GM19025 (cell line): Measurements from ENCODE around the gene RIOK1.
"Not testable (repeated sequence)": the region's sequence is repeated elsewhere in the genome, so short reads cannot be mapped to it uniquely, and the experiment has no call there.

ENCODE experiments used
- ATAC-seq: cut with Tn5 transposase; IDR thresholded peaks from one replicate; pipeline ENCODE4 v1.9.1; 2021; ENCODE audit warnings: mild to moderate bottlenecking, low read depth, moderate library complexity; ENCODE audit not compliant: unreplicated experiment

Gene RIOK1

DNA sequence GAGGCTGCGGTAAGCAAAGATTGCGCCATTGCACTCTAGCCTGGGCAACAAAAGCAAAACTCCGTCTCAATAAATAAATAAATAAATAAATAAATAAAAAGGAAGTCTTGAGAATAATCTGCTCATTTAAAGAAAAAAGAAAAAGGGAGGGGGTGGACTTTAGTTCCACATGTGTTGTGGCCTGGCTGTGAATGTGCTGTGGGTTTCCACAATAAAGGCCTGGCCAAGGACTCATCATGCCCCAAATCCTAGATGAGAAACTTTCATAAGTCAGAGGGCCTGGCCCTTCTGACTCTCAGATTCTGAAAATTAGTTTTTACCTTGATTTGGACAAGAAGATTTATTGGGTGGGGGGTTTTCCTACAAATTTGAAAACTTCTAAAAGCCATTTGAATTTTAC, 48.4 kb downstream of the RIOK1 start:
- ATAC-seq: no peak

DNA sequence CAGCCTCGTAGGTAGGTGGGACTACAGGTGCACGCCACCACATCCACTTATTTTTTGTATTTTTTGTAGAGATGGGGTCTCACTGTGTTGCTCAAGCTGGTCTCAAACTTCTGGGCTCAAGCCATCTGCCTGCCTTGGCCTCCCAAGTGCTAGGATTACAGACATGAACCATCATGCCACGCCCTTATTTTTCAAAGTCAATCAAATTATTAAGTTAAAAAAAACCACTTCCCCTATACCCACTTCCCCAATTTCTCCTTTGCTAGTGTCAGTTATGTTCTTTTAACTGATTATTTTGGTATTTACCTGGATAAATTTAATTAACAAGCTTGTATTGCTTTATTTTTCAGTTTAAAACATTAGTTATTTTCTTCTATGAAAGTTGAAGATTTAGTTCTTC, 49.6 kb downstream of the RIOK1 start:
- no peak for ATAC-seq

DNA sequence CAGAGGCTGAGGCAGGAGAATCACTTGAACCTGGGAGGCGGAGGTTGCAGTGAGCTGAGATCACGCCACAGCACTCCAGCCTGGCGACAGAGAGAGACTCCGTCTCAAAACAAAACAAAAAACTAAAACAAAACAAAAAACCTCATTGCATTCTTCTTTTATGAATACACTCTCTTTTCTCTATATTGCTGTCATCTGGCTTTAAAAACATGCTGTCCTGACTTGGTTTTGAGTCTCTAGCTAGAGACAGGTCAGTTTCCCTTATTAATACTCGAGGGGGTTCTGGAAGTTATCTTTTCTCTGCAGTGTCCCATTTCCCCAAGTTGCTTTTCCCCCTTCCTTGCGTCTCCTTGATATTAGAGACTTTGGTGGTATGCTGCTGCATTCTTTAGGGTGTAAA, 50.9 kb downstream of the RIOK1 start:
- ATAC-seq: no peak

DNA sequence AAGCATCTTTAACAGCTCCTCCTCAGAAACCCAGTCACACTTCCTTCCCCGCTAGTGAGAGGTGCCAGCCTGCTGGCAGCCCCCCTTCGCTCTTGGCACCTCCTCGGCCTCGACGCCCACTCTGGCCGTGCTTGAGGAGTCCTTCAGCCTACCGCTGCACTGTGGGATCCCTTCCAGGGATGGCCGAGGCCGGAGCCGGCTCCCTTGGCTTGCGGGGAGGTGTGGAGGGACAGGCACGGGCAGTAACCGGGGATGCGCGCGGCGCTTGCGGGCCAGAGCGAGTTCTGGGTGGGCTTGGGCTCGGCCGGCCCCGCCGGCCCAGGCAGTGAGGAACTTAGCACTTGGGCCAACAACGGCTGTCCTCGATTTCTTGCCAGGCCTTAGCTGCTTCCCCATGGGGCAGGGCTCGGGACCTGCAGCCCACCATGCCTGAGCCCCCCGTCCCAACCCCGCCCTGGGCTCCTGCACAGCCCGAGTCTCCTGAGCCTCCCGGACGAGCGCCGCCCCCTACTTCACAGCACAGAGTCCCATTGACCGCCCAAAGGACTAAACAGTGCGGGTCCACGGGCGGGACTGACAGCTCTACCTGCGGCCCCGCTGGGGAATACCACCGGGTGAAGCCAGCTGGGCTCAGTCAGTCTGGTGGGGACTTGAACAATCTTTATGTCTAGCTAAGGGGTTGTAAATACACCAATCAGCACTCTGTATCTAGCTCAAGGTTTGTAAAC, 51.6 kb downstream of the RIOK1 start:
- no peak for ATAC-seq

DNA sequence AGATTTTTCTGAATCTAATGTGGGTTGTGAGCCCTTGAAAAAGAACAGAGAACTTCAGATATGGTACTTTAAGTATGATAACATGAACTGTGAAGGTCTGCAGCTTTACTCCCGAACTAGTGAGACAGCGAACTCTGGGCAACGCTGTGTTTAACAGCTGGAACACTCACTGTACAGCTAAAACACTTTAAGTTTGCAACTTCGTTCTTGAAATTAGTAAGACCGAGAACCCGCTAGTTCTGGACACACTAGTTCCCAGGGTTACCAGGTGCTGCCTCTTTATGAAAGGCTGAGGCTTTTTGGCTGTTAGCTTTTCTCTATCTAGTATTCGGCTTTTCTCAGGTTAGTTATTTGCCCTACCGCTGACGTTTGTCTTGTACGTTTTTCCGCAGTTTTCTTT, 52.9 kb downstream of the RIOK1 start:
- no peak for ATAC-seq

DNA sequence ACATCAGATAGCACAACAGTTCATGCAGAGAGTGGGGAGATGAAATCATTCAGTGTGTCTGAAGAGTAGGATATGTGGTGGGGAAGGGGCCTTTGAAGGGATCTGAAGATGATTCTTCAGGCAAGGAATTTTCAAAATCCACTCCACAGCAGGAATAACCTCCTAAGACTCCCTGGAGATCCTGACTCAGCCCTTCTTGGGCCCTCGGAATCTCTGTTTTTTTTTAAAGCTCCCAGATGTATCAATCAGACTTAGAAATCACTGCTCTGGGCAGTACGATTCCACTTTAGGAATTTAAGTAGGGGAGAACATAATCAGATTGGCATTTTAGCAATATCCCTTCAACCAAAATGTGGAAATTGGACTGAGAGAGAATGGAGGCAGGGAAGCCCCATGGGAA, 55.5 kb downstream of the RIOK1 start:
- ATAC-seq: no peak

DNA sequence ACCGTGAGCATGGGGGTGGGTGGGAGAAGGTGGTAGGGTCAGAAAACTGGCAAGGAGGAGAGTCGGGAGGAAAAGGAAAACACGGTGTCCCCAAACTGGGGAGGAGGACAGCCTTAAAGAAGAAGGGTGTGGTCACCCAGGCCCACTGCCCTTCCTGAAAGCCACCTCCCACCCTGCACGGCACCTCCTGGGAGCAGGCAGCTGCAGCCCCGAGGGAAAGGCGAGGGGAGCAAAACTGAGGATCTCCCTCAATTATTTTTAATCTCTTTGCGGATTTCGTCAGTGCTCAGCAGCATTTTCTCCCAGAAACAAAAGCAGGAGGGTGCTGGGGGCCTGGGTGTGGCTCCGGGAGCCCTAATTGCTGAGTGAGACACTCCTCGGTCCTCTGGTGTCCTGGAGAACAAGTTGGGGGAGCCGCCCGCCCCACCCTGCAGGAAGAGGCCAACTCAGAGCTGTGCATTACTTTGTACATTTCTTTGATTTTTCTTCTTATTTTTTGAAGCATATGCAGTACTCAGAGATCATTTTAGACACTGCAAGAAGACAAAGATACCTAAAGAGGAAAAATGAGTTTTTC, 56.4 kb downstream of the RIOK1 start:
- ATAC-seq: no peak

DNA sequence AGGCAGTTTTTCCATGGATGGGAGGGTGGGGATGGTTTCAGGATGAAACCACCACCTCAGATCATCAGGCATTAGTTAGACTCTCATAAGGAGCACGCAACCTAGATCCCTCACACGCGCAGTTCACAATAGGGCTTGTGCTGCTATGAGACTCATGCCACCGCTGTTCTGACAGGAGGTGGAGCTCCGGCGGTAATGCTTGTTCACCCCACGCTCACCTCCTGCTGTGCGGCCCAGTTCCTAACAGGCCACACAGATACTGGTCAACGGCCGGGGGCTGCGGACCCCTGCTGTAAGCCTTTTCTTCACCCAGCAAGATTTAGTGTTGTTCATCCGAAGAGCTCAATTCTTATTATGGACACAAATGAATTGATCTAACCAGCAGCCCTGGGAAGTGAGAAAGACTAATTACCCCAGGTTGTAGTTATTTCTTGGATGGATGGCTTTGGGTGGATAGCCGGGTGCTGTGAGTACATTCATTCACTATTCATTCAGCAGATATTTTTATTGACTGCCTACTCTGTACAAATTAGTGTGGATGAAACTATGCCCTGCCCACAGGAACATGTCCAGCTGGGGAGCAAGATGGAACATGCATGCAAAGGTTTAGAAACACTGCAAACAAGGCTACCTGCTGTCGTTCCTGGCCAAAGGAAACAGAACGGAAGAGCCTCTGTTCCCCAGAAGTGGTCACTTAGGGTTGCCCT, 57.2 kb downstream of the RIOK1 start:
- no peak for ATAC-seq

DNA sequence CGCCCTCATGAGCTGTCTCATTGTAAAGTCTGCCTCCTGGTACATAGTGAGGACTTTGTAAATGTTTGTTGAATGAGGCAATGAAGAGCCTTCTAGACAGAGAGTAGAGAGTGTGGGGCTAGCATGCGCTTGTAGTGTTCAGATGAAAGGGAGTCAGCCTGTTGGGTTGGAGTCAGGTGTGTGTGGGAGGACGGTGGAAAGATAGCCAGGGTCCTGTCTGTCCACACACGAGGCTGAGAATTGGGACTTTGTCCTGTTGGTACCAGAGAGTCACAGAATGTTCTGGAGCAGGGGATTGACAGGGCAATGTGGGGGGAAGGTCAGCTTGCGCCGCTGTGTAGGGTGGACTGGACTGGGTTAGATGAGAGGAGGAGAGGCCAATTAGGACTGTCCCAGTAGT, 58.6 kb downstream of the RIOK1 start:
- no peak for ATAC-seq

DNA sequence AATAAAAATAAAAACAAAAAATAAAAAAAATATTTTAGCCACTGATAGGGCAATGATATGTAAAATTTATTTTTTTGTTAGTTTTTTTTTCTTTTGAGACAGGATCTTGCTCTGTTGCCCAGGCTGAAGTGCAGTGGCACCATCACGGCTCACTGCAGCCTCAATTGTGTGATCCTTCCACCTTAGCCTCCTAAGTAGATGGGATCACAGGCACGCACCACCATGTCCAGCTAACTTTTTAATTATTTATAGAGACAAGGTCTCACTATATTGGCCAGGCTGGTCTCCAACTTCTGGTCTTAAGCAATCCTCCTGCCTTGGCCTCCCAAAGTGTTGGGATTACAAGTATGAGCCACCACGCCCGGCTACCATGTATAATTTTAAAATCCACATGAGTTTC, 59.4 kb downstream of the RIOK1 start:
- ATAC-seq: no peak

DNA sequence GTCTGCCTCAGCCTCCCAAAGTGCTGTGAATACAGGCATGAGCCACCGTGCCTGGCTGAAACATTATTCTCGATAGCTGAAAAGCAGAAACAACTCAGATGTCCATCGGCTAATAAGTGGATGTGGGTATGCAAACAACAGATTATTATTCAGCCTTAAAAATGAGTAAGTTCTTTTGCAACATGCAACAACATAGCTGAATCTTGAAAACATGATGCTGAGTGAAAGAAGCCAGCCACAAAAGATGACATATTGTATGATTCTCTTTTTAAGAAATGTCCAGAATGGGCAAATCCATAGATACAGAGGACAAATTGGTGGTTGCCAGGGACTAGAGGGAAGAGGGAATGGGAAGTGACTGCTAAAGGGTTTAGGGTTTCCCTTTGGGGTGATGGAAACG, 61.7 kb downstream of the RIOK1 start:
- no peak for ATAC-seq

DNA sequence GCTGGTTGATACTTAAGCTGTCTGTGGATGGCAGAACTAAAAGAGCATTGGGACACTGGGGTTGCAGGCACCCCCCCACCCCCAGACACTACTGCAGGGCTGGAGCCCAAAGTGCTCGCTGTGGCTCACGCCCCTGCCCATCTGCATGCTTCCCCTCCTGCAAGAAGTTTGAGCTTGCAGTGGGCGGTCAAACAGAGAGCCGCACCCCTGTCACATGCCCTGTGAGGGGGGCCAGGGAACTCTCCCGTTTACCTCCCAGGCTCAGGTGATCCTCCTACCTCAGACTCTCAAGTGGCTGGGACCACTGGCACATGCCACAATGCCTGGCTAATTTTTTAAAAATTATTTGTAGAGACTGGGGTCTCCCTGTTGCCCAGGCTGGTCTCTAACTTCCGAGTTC, 63.3 kb downstream of the RIOK1 start:
- no peak for ATAC-seq

DNA sequence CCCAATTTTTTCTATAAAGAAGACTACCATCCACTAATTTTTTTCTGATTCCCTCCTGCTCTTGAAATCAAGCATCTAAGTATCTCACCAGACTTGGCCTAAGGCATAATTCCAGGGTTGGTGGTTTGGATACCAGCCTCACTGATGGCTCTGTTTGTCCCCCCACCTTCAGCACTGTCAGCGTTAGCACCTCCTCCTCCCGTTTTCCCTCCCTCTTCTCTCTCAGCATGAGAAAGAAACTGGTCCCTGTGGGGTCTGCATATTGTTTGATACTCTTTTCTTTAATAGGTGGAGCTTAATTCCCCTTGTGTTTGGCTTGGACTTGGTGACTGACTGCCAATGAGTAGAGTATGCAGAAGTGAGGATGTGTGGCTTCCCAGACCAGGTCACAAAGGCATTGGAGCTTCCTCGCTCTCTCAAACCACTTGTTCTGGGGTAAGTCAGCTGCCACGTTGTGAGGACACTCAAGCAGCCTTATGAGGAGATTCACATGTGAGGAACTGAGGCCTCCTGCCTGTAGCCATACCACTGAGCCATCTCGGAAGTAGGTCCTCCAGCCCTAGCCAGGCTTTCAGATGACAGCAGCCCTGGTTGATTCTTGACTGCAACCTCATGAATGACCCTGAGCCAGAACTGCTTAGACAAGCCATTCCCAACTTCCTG, 65.2 kb downstream of the RIOK1 start:
- no peak for ATAC-seq

DNA sequence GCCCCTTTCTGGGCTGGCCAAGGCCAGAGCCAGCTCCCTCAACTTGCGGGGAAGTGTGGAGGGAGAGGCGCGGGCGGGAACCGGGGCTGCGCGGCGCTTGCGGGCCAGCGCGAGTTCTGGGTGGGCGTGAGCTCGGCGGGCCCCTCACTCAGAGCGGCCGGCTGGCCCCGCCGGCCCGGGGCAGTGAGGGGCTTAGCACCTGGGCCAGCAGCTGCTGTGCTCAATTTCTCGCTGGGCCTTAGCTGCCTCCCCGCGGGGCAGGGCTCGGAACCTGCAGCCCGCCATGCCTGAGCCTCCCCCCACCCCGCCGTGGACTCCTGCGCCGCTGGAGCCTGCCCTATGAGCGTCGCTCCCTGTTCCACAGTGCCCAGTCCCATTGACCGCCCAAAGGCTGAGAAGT, 66.7 kb downstream of the RIOK1 start:
- not testable (repeated sequence) for ATAC-seq

DNA sequence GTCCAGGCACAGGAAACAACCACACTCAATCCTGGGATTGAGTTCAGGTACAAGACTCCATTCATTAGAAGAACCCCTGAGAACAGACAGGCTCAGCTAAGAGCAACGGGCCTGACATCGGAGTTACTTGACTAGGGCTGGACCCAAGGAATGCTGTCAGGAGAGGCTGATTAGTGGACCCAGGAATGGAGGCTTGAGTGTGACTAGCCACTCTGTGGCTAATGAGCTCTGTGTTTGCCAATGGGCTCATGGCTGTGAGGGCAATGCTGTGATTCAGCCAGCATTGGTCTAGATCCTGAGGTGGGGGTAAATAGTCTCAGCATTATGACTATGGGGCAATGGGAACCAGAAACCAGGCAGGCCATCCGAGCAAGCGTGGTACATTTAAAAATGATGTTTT, 71.8 kb downstream of the RIOK1 start:
- no peak for ATAC-seq

DNA sequence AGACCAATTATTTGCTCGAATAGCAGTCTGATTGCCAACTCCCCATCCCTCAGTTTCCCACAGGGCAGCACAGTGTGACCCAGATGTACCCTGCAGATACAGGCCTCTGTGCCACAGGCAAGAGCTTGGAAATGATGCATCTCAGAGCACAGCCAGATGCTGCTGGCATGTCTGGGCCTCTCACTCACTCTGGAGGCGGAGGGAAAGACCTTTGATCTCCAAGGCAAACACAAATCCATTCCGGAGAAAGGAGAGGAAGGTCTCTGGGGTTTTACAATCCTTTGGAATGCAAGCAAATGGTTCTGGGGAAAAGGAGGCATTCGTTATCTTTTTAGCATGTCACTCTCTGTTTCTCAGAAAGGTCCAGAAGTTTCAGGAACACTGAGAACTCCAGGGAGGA, 74.2 kb downstream of the RIOK1 start:
- no peak for ATAC-seq

DNA sequence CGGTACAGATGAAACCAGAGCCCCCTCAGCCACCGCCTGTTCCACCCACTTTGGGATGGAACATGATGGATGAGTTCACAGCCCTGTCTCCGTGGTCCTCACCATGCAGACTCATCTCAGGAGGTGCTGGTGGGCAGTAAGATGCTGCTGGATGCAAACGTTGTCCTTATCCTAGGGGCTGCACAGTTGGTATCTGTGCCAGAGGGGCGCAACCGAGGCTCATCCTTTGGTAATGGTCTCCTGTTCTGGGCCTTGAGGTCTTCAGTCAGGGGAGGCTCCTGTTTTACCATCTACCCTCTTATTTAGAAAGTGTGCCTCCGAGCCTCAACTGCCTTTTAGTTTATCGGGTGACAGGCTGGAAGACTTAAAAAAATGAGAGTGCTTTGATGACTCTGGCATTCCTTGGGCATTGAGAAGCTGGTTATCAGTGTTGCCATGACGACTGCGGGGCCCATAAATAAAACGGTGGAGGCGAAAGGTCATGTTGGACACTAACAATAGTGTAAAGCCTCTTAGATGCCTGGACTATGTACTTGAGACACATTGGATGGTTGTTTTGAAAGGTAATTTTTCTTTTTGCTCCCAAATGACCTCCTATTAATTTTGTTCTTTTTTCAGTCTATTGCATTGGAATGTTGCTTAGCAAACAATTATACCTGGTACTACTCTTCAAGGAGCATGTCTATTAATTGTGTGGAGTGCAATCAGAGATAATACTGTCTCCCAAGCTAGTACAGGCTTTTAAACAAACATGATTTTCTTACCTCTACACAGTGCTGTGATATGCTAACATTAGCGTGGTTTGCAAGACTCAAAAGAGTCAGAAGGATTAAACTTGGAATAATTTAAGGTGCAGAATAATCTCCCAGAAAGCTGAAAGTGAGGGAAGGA, 77.6 kb downstream of the RIOK1 start:
- no peak for ATAC-seq
